Measurements from ENCODE around the gene ENO4.

Gene ENO4, protein sequence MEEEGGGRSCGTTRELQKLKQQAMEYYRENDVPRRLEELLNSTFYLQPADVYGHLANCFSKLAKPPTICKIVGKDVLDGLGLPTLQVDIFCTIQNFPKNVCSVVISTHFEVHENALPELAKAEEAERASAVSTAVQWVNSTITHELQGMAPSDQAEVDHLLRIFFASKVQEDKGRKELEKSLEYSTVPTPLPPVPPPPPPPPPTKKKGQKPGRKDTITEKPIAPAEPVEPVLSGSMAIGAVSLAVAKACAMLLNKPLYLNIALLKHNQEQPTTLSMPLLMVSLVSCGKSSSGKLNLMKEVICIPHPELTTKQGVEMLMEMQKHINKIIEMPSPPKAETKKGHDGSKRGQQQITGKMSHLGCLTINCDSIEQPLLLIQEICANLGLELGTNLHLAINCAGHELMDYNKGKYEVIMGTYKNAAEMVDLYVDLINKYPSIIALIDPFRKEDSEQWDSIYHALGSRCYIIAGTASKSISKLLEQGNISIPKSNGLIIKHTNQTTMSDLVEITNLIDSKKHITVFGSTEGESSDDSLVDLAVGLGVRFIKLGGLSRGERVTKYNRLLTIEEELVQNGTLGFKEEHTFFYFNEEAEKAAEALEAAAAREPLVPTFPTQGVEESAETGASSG

DNA sequence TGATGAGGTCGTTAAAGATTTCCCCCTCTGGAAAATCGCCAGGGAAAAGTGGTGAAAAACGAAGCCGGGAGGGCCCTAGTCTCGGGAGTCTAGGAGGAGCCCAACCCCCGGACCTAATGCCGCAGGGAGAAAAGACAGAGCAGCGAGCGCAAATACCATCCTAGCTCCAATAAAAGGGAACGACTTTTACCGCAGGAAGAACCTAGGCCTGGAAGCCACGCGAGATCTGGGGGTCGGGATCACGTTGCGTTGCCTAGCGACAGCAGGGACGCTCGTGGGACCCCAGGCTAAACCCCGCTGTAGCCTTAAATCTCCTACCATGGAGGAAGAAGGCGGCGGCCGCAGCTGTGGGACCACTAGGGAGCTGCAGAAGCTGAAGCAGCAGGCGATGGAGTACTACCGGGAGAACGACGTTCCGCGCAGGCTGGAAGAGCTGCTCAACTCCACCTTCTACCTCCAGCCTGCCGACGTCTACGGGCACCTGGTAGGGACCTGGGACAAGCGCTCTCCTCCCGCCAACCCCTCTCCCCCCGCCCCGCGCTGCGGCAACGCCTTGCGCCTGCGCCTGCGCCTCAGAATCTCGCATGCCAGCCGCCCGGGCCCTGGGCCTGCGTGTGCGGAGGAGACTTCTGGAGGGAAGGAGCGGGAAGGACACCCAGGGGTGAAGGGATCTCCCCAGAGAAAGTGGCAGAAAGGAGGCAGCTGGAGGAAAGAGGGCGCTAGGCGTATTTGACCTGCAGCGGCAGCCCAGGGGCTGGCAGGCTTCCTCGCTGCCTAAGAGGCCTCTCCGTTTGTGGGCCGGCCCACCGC lies at the start of gene ENO4:
TSS of gene ENO4 (plus strand) at position 252 of the 810 bp plus-strand sequence. CDS start at position 320, 68 bp downstream.
- TF ChIP-seq NFRKB (IDR thresholded peaks at IDR 0.05) (no peak), FOXK2 (IDR thresholded peaks at IDR 0.05) (no peak), CTBP1 (IDR thresholded peaks at IDR 0.05; ENCODE audit: borderline replicate concordance) (no peak), L3MBTL2 (conservative IDR thresholded peaks at IDR 0.05) (peak; percentile 92)
- TF ChIP-seq, protein P1, sequence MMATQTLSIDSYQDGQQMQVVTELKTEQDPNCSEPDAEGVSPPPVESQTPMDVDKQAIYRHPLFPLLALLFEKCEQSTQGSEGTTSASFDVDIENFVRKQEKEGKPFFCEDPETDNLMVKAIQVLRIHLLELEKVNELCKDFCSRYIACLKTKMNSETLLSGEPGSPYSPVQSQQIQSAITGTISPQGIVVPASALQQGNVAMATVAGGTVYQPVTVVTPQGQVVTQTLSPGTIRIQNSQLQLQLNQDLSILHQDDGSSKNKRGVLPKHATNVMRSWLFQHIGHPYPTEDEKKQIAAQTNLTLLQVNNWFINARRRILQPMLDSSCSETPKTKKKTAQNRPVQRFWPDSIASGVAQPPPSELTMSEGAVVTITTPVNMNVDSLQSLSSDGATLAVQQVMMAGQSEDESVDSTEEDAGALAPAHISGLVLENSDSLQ (IDR thresholded peaks at IDR 0.05): no peak
- ChIA-PET CTCF (interaction anchor here (0.6 to 1.5 kb wide), 2 partner anchors 9 to 581 kb away, joined by 3 read pairs; no protein-coding TSS in a partner anchor), POLR2A (interaction anchor here (0.7 to 1.7 kb wide), 4 partner anchors 10 to 318 kb away, joined by 3 to 15 read pairs (median 4); no protein-coding TSS in a partner anchor)
- DNase-seq (ENCODE audit: extremely low spot score): peak; percentile 95

DNA sequence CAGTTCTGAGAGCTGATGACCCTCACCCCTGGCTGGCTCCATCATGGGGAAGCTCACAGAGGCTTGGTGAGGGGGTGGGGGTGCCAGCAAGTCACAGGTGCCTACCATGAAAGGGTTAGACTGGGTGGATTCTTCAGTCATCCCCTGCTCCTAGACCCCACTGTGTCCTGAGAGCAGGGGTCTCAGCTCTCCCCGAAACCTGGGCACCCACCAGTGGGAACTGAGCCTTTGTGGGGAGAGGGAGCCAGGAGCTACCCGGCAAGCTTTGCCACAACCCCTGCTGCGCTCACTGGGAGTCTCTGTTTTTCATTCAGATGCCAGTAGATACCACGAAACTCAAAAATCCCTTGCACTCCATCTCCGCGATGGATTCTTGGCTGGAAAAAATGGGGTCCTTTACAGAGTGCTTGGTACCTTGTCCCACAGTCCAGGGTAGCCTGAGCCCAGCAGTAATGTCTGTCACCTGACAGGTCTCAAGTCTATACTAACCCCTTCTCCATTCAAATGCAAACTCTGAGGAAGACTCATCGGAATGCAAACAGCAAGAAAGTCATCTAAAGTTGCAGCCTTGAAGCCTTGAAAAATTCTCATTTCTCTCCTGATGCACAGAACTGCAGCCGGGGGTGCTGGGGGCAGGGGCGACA lies 48.9 kb upstream of the ENO4 start:
- no peak for DNase-seq (ENCODE audit: extremely low spot score)
- ChIA-PET CTCF (interaction anchor here (0.9 to 1.6 kb wide), 5 partner anchors 9 to 374 kb away, joined by 3 to 5 read pairs (median 4); no protein-coding TSS in a partner anchor), POLR2A (no interaction called here)
- TF ChIP-seq TARDBP (IDR thresholded peaks at IDR 0.05): no peak
- TF ChIP-seq, protein P1 (IDR thresholded peaks at IDR 0.05): no peak
- no peak for TF ChIP-seq SUZ12 (IDR thresholded peaks at IDR 0.05)
- no peak for TF ChIP-seq NFRKB (IDR thresholded peaks at IDR 0.05)

DNA sequence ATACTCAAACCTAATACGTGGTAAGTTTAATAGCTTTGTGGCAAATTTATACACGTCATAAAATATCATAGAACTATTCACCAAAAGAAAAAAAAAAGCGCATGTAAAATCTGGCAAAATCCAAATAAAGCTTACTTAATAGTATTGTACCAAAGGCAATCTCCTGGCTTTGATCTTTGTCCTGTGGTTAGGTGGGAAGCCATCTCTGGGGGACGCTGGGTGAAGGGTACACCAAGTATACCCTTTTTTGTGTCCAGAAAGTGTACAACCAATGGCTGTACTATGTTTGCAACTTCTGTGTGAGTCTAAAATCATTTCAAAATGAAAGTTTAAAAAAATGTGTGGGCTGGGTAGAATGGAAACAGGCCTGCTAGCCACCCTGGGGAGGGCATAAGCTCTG lies 47.6 kb upstream of the ENO4 start:
- ChIA-PET POLR2A (no interaction called here), CTCF (interaction anchor here (0.6 to 1.6 kb wide), 4 partner anchors 8 to 590 kb away, joined by 3 to 5 read pairs (median 4); no protein-coding TSS in a partner anchor)
- TF ChIP-seq ELF4 (IDR thresholded peaks at IDR 0.05) (no peak), FOXK2 (IDR thresholded peaks at IDR 0.05) (no peak), ARNT (IDR thresholded peaks at IDR 0.05) (no peak), SP1 (IDR thresholded peaks at IDR 0.05) (no peak), BHLHE40 (IDR thresholded peaks at IDR 0.05; ENCODE audit: borderline replicate concordance) (no peak), NFRKB (IDR thresholded peaks at IDR 0.05) (no peak)
- TF ChIP-seq, protein P1 (IDR thresholded peaks at IDR 0.05): no peak
- no peak for DNase-seq (ENCODE audit: extremely low spot score)

DNA sequence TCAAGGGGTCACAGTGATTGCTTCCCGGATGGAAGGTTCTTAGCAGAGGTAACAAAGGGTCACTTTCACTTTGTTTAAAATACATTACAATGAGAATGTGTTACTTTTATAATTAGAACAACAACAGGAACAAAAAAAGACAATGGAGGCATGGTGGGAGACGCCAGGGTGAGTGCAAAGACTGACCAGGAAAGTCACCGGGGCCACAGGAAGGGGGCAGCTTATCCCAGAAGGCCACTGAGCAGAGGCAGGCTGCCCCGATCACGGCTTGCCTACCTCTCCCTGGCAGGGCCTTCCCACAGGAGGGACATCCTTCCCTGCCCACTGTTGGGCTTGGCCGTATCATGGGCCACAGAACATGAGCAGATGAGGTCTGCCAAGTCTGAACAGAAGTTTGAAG lies 46.8 kb upstream of the ENO4 start:
- CTCF ChIA-PET: interaction anchor here (0.9 kb wide), 1 partner anchor 372 kb away, joined by 4 read pairs; no protein-coding TSS in a partner anchor
- POLR2A ChIA-PET: no interaction called here
- no peak for DNase-seq (ENCODE audit: extremely low spot score)
- TF ChIP-seq L3MBTL2 (conservative IDR thresholded peaks at IDR 0.05) (no peak), SP1 (IDR thresholded peaks at IDR 0.05) (no peak), BHLHE40 (IDR thresholded peaks at IDR 0.05; ENCODE audit: borderline replicate concordance) (no peak), CTBP1 (IDR thresholded peaks at IDR 0.05; ENCODE audit: borderline replicate concordance) (no peak), TARDBP (IDR thresholded peaks at IDR 0.05) (no peak), ELF4 (IDR thresholded peaks at IDR 0.05) (no peak)

DNA sequence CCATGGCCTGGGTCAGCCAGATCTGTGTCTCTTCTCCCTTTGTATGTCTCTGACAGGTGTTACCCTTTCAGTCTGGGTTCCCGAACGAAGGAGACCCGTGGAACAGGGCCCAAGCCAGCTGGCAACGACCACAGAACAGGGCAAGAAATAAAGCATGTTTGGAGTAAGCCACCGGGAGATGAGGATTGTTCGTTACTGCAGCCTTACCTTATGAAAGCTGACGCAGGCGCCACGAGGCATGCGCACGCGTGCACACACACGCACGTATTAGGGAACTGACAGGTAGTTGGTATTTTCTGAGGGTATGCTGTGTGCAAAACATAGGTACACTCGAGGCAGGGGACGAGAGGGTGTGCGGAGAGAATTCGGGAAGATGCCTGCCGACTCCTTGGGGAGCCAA lies 46.4 kb upstream of the ENO4 start:
- ChIA-PET POLR2A (no interaction called here), CTCF (interaction anchor here (0.9 kb wide), 1 partner anchor 372 kb away, joined by 4 read pairs; no protein-coding TSS in a partner anchor)
- DNase-seq (ENCODE audit: extremely low spot score): no peak
- TF ChIP-seq FOXM1 (IDR thresholded peaks at IDR 0.05; ENCODE audit: borderline replicate concordance) (no peak), NFRKB (IDR thresholded peaks at IDR 0.05) (no peak), SUZ12 (IDR thresholded peaks at IDR 0.05) (no peak), FOXA1 (IDR thresholded peaks at IDR 0.05) (no peak), TARDBP (IDR thresholded peaks at IDR 0.05) (no peak), BHLHE40 (IDR thresholded peaks at IDR 0.05; ENCODE audit: borderline replicate concordance) (no peak), HDGF (IDR thresholded peaks at IDR 0.05; ENCODE audit: borderline replicate concordance) (no peak), SP1 (IDR thresholded peaks at IDR 0.05) (no peak)
- TF ChIP-seq, protein P1 (IDR thresholded peaks at IDR 0.05): no peak
